GM12878 (cell line): Measurements from ENCODE around the gene GALNT11. TPM values are rescaled to one million over a fixed set of nuclear protein-coding genes. Genes with fewer than 3 reads are reported as not detected.

Experiments used
- ATAC-seq: fragments of 200-7000 bp; cut with Tn5 transposase; 3 replicates; pipeline ENCODE4 v1.9.1; 2020; ENCODE audit warnings: mild to moderate bottlenecking, moderate library complexity
- BruUV-seq: library from RNA; stranded (reverse); fragments of 400-500 nt; replicated peaks from 2 replicates; lab custom pipeline; 2021; lab: Mats Ljungman, UMichigan
- CTCF ChIA-PET: fragments of 300-600 bp; sonication (Branson Sonifier 250); formaldehyde crosslinking; extraction: SDS; loops from one replicate; lab custom pipeline; 2021; ENCODE audit warnings: inconsistent platforms; lab: Yijun Ruan, JAX
- POLR2A ChIA-PET: fragments of 350-600 bp; formaldehyde crosslinking; extraction: SDS; loops from one replicate; lab custom pipeline; 2021; ENCODE audit warnings: inconsistent platforms; lab: Charles Lee
- RAD21 ChIA-PET: fragments of 300-600 bp; sonication (Branson Sonifier 250); formaldehyde crosslinking; loops from one replicate; lab custom pipeline; 2023; ENCODE audit warnings: antibody characterized with exemption; ENCODE audit not compliant: unreplicated experiment; lab: Charles Lee
- SMC1A ChIA-PET: fragments of 300-600 bp; sonication (Branson Sonifier 250); formaldehyde crosslinking; loops from one replicate; lab custom pipeline; 2023; ENCODE audit not compliant: unreplicated experiment, uncharacterized antibody; lab: Charles Lee
- DNase-seq: peaks from one replicate; pipeline ENCODE4 v3.0.0-alpha.2; 2011; ENCODE audit warnings: low read depth, low spot score
- FAIRE-seq: peaks from 3 replicates; lab custom pipeline; 2011; peaks lifted over from hg19 to GRCh38; lab: Jason Lieb, UNC
- H2AFZ ChIP-seq: 2 replicates; pipeline ENCODE4 v1.6.0; 2011; ENCODE audit warnings: low read depth, low read length, control low read depth; ENCODE audit not compliant: control insufficient read depth
- H3K27ac ChIP-seq: 2 replicates; pipeline ENCODE4 v1.5.1; 2011; ENCODE audit warnings: control low read depth; ENCODE audit not compliant: control insufficient read depth, insufficient read depth
- H3K27me3 ChIP-seq, 2 experiments: replicated peaks in 1 of 2; 2 replicates each; pipeline versions ENCODE4 v1.6.0 to v1.6.1; 2011; ENCODE audit warnings: low read length in 1 of 2; ENCODE audit not compliant: control insufficient read depth in 2 of 2, insufficient read depth in 2 of 2
- H3K36me3 ChIP-seq, 2 experiments: 2 replicates each; pipeline ENCODE4 v1.5.1; 2011; ENCODE audit warnings: low read length in 1 of 2; ENCODE audit not compliant: control insufficient read depth in 2 of 2, insufficient read depth in 2 of 2
- H3K4me1 ChIP-seq: 2 replicates; pipeline ENCODE4 v1.6.1; 2011; ENCODE audit warnings: mild to moderate bottlenecking, low read length, moderate library complexity, mixed read lengths; ENCODE audit not compliant: control insufficient read depth, insufficient read depth
- H3K4me2 ChIP-seq: 2 replicates; pipeline ENCODE4 v1.6.0; 2011; ENCODE audit warnings: control low read depth; ENCODE audit not compliant: control insufficient read depth, insufficient read depth
- H3K4me3 ChIP-seq: fragments of 200-600 bp; sonication (generic); 2 replicates; pipeline ENCODE4 v1.5.1; 2016
- H3K79me2 ChIP-seq: 2 replicates; pipeline ENCODE4 v1.6.0; 2011; ENCODE audit warnings: low read length; ENCODE audit not compliant: control insufficient read depth, insufficient read depth
- H3K9ac ChIP-seq: 2 replicates; pipeline ENCODE4 v1.8.0; 2011; ENCODE audit warnings: low read length, control low read depth, mixed read lengths; ENCODE audit not compliant: control insufficient read depth, insufficient read depth
- H3K9me3 ChIP-seq: replicated peaks from 3 replicates; pipeline ENCODE4 v1.5.1; 2011; ENCODE audit warnings: mild to moderate bottlenecking, low read length; ENCODE audit not compliant: control insufficient read depth, insufficient read depth
- H4K20me1 ChIP-seq: 2 replicates; pipeline ENCODE4 v1.6.0; 2011; ENCODE audit not compliant: control insufficient read depth, insufficient read depth
- BCL11A ChIP-seq: IDR thresholded peaks from 2 replicates; pipeline ENCODE4 v1.6.1; 2011; ENCODE audit warnings: low read depth, low read length
- CEBPB ChIP-seq, 2 experiments: fragments of 150-350 bp in 1 of 2; IDR thresholded peaks; 2 replicates each; pipeline ENCODE4 v1.6.1; 2012 to 2014; ENCODE audit warnings: low read depth in 2 of 2, low read length in 2 of 2, borderline replicate concordance in 1 of 2, inconsistent platforms in 1 of 2
- CEBPZ ChIP-seq: fragments of 150-350 bp; IDR thresholded peaks from 2 replicates; pipeline ENCODE4 v1.6.1; 2016; ENCODE audit warnings: low read depth, low read length
- E2F8 ChIP-seq: fragments of 450-650 bp; IDR thresholded peaks from 2 replicates; pipeline ENCODE4 v1.6.1; 2018; ENCODE audit warnings: mild to moderate bottlenecking, low read depth, moderate library complexity; ENCODE audit not compliant: partially characterized antibody
- EGR1 ChIP-seq, 2 experiments: IDR thresholded peaks; 1 replicate in 1 of 2; 2 replicates in 1 of 2; pipeline ENCODE4 v1.6.1; 2011 to 2012; ENCODE audit warnings: low read depth in 2 of 2, low read length in 2 of 2, borderline replicate concordance in 1 of 2, mild to moderate bottlenecking in 1 of 2, moderate library complexity in 1 of 2
- FOXK2 ChIP-seq: fragments of 450-650 bp; IDR thresholded peaks from 2 replicates; pipeline ENCODE4 v1.6.1; 2017; ENCODE audit warnings: mild to moderate bottlenecking, moderate library complexity
- NFXL1 ChIP-seq: fragments of 450-650 bp; IDR thresholded peaks from 2 replicates; pipeline ENCODE4 v1.6.1; 2017; ENCODE audit warnings: antibody characterized with exemption, mild to moderate bottlenecking, borderline replicate concordance
- NR2C1 ChIP-seq: fragments of 450-650 bp; IDR thresholded peaks from 2 replicates; pipeline ENCODE4 v1.6.1; 2017; ENCODE audit warnings: antibody characterized with exemption, mild to moderate bottlenecking, moderate library complexity
- PBX3 ChIP-seq: IDR thresholded peaks from 2 replicates; pipeline ENCODE4 v1.6.1; 2011; ENCODE audit warnings: mild to moderate bottlenecking, low read depth, low read length, moderate library complexity; ENCODE audit not compliant: insufficient replicate concordance
- POLR2A ChIP-seq: IDR thresholded peaks from 2 replicates; pipeline ENCODE4 v1.6.1; 2011; ENCODE audit warnings: low read depth, mild to moderate bottlenecking, low read length
- POLR2AphosphoS2 ChIP-seq: IDR thresholded peaks from 2 replicates; pipeline ENCODE4 v1.6.1; 2011; ENCODE audit warnings: low read depth, mild to moderate bottlenecking, low read length, improper control_type of control experiment, moderate library complexity
- RB1 ChIP-seq: fragments of 450-650 bp; formaldehyde crosslinking; IDR thresholded peaks from 2 replicates; pipeline ENCODE4 v1.6.1; 2017; ENCODE audit warnings: mild to moderate bottlenecking, borderline replicate concordance
- SP1 ChIP-seq: IDR thresholded peaks from one replicate; pipeline ENCODE4 v1.6.1; 2011; ENCODE audit warnings: low read depth, low read length
- TCF7 ChIP-seq: IDR thresholded peaks from 2 replicates; pipeline ENCODE4 v1.6.1; 2014; ENCODE audit warnings: antibody characterized with exemption, borderline replicate concordance
- ZBED1 ChIP-seq: IDR thresholded peaks from 2 replicates; pipeline ENCODE4 v1.6.1; 2016; ENCODE audit warnings: borderline replicate concordance
- WGBS: methylation state at CpG from one replicate; pipeline ENCODE4 v1.1.6; 2016; ENCODE audit warnings: low lambda C conversion rate; ENCODE audit not compliant: insufficient replicate concordance, insufficient coverage; ENCODE audit errors: missing lambda C conversion rate; 5-methylcytosine and 5-hydroxymethylcytosine counted together
- in situ Hi-C: fragments of 300-500 bp; cut with MboI; formaldehyde crosslinking; loops from 9 replicates; pipeline ENCODE4 v1.14.3; 2018; ENCODE audit warnings: mixed read lengths
- intact Hi-C: fragments of 100-400 bp; cut with micrococcal nuclease; formaldehyde crosslinking; loops from one replicate; pipeline ENCODE4 v1.14.2; 2022; ENCODE audit not compliant: unreplicated experiment
- polyA plus RNA-seq, 11 experiments: library from polyadenylated mRNA; depleted of rRNA in 4 of 11; unstranded in 6 of 11; stranded (reverse) in 5 of 11; fragments of >200 nt; fragmentation: Nextera tagmentation in 4 of 11; fragmentation: Illumina TruSeq in 1 of 11; extraction: Ambion mirVana in 4 of 11; extraction: Trizol in 1 of 11; gene quantifications; 1 replicate in 1 of 11; 2 replicates in 10 of 11; pipeline versions ENCODE4 v1.2.1 to v1.2.3, GENCODE V29; 2011 to 2016; ENCODE audit warnings: inconsistent platforms in 2 of 11, missing spikeins in 2 of 11, low read depth in 1 of 11
- total RNA-seq, 4 experiments: library from RNA; depleted of rRNA in 3 of 4; stranded (reverse); fragments of >200 nt in 3 of 4; fragmentation: Illumina TruSeq in 1 of 4; extraction: Trizol in 1 of 4; gene quantifications; 2 replicates each; pipeline versions ENCODE4 v1.2.1 to v1.2.3, GENCODE V29; 2013 to 2021

Gene GALNT11
- total and polyA plus RNA-seq, 10 of the 15 experiments (the other 5 are each of a cell fraction or from before 2014, with no cell fraction given), result 2.0 to 9.5 (median 6.4) TPM

- TF ChIP-seq PBX3, result no peak
- TF ChIP-seq NFXL1, result no peak
- no peak for TF ChIP-seq POLR2AphosphoS2
- TF ChIP-seq CEBPB (IDR thresholded peaks at IDR 0.05; ENCODE audit: borderline replicate concordance in 1 of 2, low read depth in 2 of 2, low read length in 2 of 2), result no peak
Measured at GRCh38 chr7:152142976-152143595, 117.6 kb downstream of the GALNT11 start (continued).

- Histone ChIP-seq H2AFZ (no peak overlapping the region), H3K27ac (no peak overlapping the region), H3K9ac (no peak overlapping the region), H3K9me3 (no peaks in the 10 kb centered on the region), H3K36me3 (peaks cover 14 to 53% of the 10 kb centered on the region in 2 experiments), H3K4me1 (no peaks in the 10 kb centered on the region), H3K4me2 (no peak overlapping the region), H4K20me1 (no peaks in the 10 kb centered on the region), H3K4me3 (no peak overlapping the region), H3K79me2 (no peaks in the 10 kb centered on the region), H3K27me3 (no peaks in the 10 kb centered on the region)
- RAD21 ChIA-PET, result no interaction called here
- no peak for FAIRE-seq
- SMC1A ChIA-PET, result interaction anchor here (0.9 to 3.1 kb wide), 3 partner anchors 9 to 14 kb away, joined by 3 to 8 read pairs (median 7); no protein-coding TSS in a partner anchor
- DNase-seq, result no peak
- CTCF ChIA-PET, result interaction anchor here (1.3 to 2.4 kb wide), 2 partner anchors 8 to 20 kb away, joined by 5 to 6 read pairs; no protein-coding TSS in a partner anchor
- WGBS, result 92% methylated on average over 12 of the region's 12 CpGs
- POLR2A ChIA-PET, result no interaction called here
- TSS peak; percentile 4 for BruUV-seq
- intact Hi-C loops (no loop called here), in situ Hi-C loops (no loop called here)
- ATAC-seq, result no peak
- no peak for TF ChIP-seq BCL11A
- TF ChIP-seq E2F8, result no peak
- TF ChIP-seq ZBED1, result no peak
- TF ChIP-seq RB1, result no peak
- no peak for TF ChIP-seq FOXK2
- no peak for TF ChIP-seq SP1
- no peak for TF ChIP-seq NR2C1
- TF ChIP-seq CEBPZ, result no peak
- TF ChIP-seq EGR1 (IDR thresholded peaks at IDR 0.05; ENCODE audit: borderline replicate concordance in 1 of 2, low read depth in 2 of 2, low read length in 2 of 2), result no peak
- TF ChIP-seq TCF7, result no peak
- no peak for TF ChIP-seq POLR2A
Measured at GRCh38 chr7:152144557-152145245, 119.2 kb downstream of the GALNT11 start.
